ENCODE data around the gene NAA25. TPM values are rescaled to one million over a fixed set of nuclear protein-coding genes. Genes with fewer than 3 reads are reported as not detected.

NAA25 gene
- total and polyA plus RNA-seq, 4 donors, result 3.1 to 17.7 (median 10.8) TPM

GRCh38 chr12:112117685-112118084 is 9.1 kb upstream of the NAA25 start:
- peaks cover 0 to 3% (median 0%) of the 10 kb centered on the region in 4 donors for H3K4me1 ChIP-seq (ENCODE audit: control insufficient read depth in 4 of 4, insufficient read depth in 4 of 4, low read length in 3 of 4)
- H3K9me3 ChIP-seq (ENCODE audit: control insufficient read depth in 4 of 4, low read length in 3 of 4), result no peaks in the 10 kb centered on the region
- H3K27ac ChIP-seq (ENCODE audit: low read depth in 1 of 2, low read length in 2 of 2), result no peak overlapping the region
- no peak for DNase-seq (ENCODE audit: low spot score)
- 92% methylated on average over 8 of the region's 8 CpGs for WGBS
- no peaks in the 10 kb centered on the region for H3K27me3 ChIP-seq (ENCODE audit: control insufficient read depth in 4 of 4, insufficient read depth in 4 of 4, low read length in 3 of 4)
- H3K36me3 ChIP-seq (ENCODE audit: control insufficient read depth in 4 of 4, insufficient read depth in 3 of 4, low read depth in 1 of 4, low read length in 3 of 4), result no peaks in the 10 kb centered on the region
- TF ChIP-seq RAD21 (IDR thresholded peaks at IDR 0.05) (no peak), CTCF (IDR thresholded peaks at IDR 0.05; ENCODE audit: low read depth, low read length, missing input control) (no peak), NR2F2 (IDR thresholded peaks at IDR 0.05) (no peak), FOXA2 (IDR thresholded peaks at IDR 0.05) (no peak), ATF3 (IDR thresholded peaks at IDR 0.05) (no peak), FOXA1 (IDR thresholded peaks at IDR 0.05) (no peak), SP1 (IDR thresholded peaks at IDR 0.05) (no peak), RXRA (IDR thresholded peaks at IDR 0.05) (no peak)
- TF ChIP-seq, protein P1, sequence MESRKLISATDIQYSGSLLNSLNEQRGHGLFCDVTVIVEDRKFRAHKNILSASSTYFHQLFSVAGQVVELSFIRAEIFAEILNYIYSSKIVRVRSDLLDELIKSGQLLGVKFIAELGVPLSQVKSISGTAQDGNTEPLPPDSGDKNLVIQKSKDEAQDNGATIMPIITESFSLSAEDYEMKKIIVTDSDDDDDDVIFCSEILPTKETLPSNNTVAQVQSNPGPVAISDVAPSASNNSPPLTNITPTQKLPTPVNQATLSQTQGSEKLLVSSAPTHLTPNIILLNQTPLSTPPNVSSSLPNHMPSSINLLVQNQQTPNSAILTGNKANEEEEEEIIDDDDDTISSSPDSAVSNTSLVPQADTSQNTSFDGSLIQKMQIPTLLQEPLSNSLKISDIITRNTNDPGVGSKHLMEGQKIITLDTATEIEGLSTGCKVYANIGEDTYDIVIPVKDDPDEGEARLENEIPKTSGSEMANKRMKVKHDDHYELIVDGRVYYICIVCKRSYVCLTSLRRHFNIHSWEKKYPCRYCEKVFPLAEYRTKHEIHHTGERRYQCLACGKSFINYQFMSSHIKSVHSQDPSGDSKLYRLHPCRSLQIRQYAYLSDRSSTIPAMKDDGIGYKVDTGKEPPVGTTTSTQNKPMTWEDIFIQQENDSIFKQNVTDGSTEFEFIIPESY (IDR thresholded peaks at IDR 0.05), result no peak
- H3K4me3 ChIP-seq (ENCODE audit: low read depth in 1 of 3, low read length in 3 of 3), result no peak overlapping the region
- H3K9ac ChIP-seq (ENCODE audit: low read depth in 1 of 2, low read length in 2 of 2), result no peak overlapping the region

DNA sequence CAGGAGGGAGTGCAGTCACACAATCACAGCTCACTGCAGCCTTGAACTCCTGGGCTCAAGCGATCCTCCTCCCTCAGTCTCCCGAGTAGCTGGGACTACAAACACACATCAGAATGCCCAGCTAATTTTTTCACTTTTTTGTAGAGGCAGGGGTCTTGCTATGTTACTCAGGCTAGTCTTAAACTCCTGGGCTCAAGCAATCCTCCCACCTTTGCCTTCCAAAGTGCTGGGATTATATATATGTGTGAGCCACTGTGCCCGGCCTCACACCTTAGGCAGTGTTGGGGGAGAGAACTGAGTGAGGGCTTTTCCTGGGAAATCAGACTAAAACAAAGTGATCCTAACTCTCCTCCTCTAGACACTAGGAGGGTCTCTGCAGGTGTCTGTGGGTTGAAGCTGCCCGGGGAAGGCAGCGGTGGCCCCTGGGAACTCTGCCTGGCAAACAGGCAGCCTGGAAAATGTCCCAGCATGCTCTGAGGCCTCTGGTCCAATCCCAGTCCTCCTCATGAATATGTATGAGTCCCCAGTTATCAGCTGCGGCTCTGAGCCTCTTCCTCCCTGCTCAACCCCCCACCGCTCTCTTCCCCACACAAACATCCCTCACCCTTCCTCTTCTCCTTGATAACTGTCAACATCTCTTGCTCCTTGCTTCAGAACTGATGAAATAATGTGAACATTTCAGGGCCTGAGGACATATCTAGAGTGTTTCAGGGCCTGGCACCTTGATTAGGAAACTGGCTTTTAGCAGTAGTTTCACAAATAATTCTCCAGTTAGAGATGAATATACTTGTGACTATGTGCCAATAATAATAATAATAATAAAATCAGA is 7.9 kb upstream of the NAA25 start:
- H3K9ac ChIP-seq (ENCODE audit: low read depth in 1 of 2, low read length in 2 of 2), result peak overlapping the region in 1 of 2 donors; percentile 36
- H3K9me3 ChIP-seq (ENCODE audit: control insufficient read depth in 4 of 4, low read length in 3 of 4), result no peaks in the 10 kb centered on the region
- no peak overlapping the region for H3K4me3 ChIP-seq (ENCODE audit: low read depth in 1 of 3, low read length in 3 of 3)
- H3K36me3 ChIP-seq (ENCODE audit: control insufficient read depth in 4 of 4, insufficient read depth in 3 of 4, low read depth in 1 of 4, low read length in 3 of 4), result no peaks in the 10 kb centered on the region
- H3K27me3 ChIP-seq (ENCODE audit: control insufficient read depth in 4 of 4, insufficient read depth in 4 of 4, low read length in 3 of 4), result no peaks in the 10 kb centered on the region
- H3K27ac ChIP-seq (ENCODE audit: low read depth in 1 of 2, low read length in 2 of 2), result peak overlapping the region in 1 of 2 donors; percentile 57
- DNase-seq (ENCODE audit: low spot score), result peak; percentile 72
- peaks cover 0 to 3% (median 0%) of the 10 kb centered on the region in 4 donors for H3K4me1 ChIP-seq (ENCODE audit: control insufficient read depth in 4 of 4, insufficient read depth in 4 of 4, low read length in 3 of 4)
- 52% methylated on average over 7 of the region's 7 CpGs for WGBS
- no peak for TF ChIP-seq HNF4G (IDR thresholded peaks at IDR 0.05)
- peak; percentile 30 for TF ChIP-seq SP1 (IDR thresholded peaks at IDR 0.05)

- no peak overlapping the region for H3K9ac ChIP-seq (ENCODE audit: low read depth in 1 of 2, low read length in 2 of 2)
- H3K36me3 ChIP-seq (ENCODE audit: control insufficient read depth in 4 of 4, insufficient read depth in 3 of 4, low read depth in 1 of 4, low read length in 3 of 4), result no peaks in the 10 kb centered on the region
- WGBS, result 94% methylated on average over 6 of the region's 6 CpGs
- no peak overlapping the region for H3K4me3 ChIP-seq (ENCODE audit: low read depth in 1 of 3, low read length in 3 of 3)
- no peaks in the 10 kb centered on the region for H3K27me3 ChIP-seq (ENCODE audit: control insufficient read depth in 4 of 4, insufficient read depth in 4 of 4, low read length in 3 of 4)
- H3K4me1 ChIP-seq (ENCODE audit: control insufficient read depth in 4 of 4, insufficient read depth in 4 of 4, low read length in 3 of 4), result peaks cover 0 to 3% (median 0%) of the 10 kb centered on the region in 4 donors
- no peaks in the 10 kb centered on the region for H3K9me3 ChIP-seq (ENCODE audit: control insufficient read depth in 4 of 4, low read length in 3 of 4)
- DNase-seq (ENCODE audit: low spot score), result no peak
- TF ChIP-seq CTCF (IDR thresholded peaks at IDR 0.05; ENCODE audit: low read depth, low read length, missing input control) (no peak), HNF4G (IDR thresholded peaks at IDR 0.05) (no peak), HNF4A (conservative IDR thresholded peaks at IDR 0.05) (no peak), GABPA (IDR thresholded peaks at IDR 0.05 in 1 of 2, conservative IDR thresholded peaks at IDR 0.05 in 1 of 2) (no peak), YY1 (IDR thresholded peaks at IDR 0.05) (no peak), RAD21 (IDR thresholded peaks at IDR 0.05) (no peak)
- TF ChIP-seq, protein P1 (IDR thresholded peaks at IDR 0.05), result no peak
- no peak overlapping the region for H3K27ac ChIP-seq (ENCODE audit: low read depth in 1 of 2, low read length in 2 of 2)
Observed at GRCh38 chr12:112115259-112116045, 6.9 kb upstream of the NAA25 start.

Measured in liver (tissue), 9 donors.